22Rv1 (cell line): Measurements from ENCODE around the gene AIG1.
A peak's percentile ranks its signal among the peaks of the same experiment; 100 is the strongest.
"Not testable (repeated sequence)": the region's sequence is repeated elsewhere in the genome, so short reads cannot be mapped to it uniquely, and the experiment has no call there.

Source experiments
- H3K27ac ChIP-seq: fragments of 450-650 bp; 2 replicates; pipeline ENCODE4 v1.5.1; 2017
- CTCF ChIP-seq: fragments of 450-650 bp; IDR thresholded peaks from 2 replicates; pipeline ENCODE4 v1.5.1; 2017; ENCODE audit warnings: mild to moderate bottlenecking
- ZFX ChIP-seq: fragments of 450-650 bp; IDR thresholded peaks from 2 replicates; pipeline ENCODE4 v1.6.1; 2017; ENCODE audit warnings: antibody characterized with exemption, borderline replicate concordance

AIG1 gene

GRCh38 chr6:143024977-143025376 is 35.7 kb upstream of the AIG1 start:
- H3K27ac ChIP-seq, result no peak overlapping the region
- TF ChIP-seq ZFX, result no peak
- no peak for TF ChIP-seq CTCF

- no peak for TF ChIP-seq ZFX
- peak; percentile 77 for TF ChIP-seq CTCF
- H3K27ac ChIP-seq, result no peak overlapping the region
These were observed 33.8 kb upstream of the AIG1 start for GRCh38 chr6:143026696-143027449.

GRCh38 chr6:143034689-143035334 is 25.9 kb upstream of the AIG1 start:
- H3K27ac ChIP-seq, result no peak overlapping the region
- TF ChIP-seq CTCF, result no peak
- no peak for TF ChIP-seq ZFX

GRCh38 chr6:143037470-143037869 is 23.2 kb upstream of the AIG1 start:
- no peak overlapping the region for H3K27ac ChIP-seq
- TF ChIP-seq ZFX, result no peak
- no peak for TF ChIP-seq CTCF

- TF ChIP-seq ZFX (no peak), CTCF (no peak)
- H3K27ac ChIP-seq, result no peak overlapping the region
These were observed 21.9 kb upstream of the AIG1 start for GRCh38 chr6:143038833-143039232.

GRCh38 chr6:143039548-143039947 is 21.1 kb upstream of the AIG1 start:
- TF ChIP-seq CTCF (no peak), ZFX (no peak)

GRCh38 chr6:143040018-143040417 is 20.7 kb upstream of the AIG1 start:
- H3K27ac ChIP-seq, result no peak overlapping the region
- TF ChIP-seq CTCF (no peak), ZFX (no peak)

More at GRCh38 chr6:143039548-143039947, 21.1 kb upstream of the AIG1 start:
- no peak overlapping the region for H3K27ac ChIP-seq

GRCh38 chr6:143044345-143044744 is 16.3 kb upstream of the AIG1 start:
- not testable (repeated sequence) for H3K27ac ChIP-seq
